Neutrophil (primary cell): Measurements from ENCODE around the gene EIF4G2.
"Not testable (repeated sequence)": the region's sequence is repeated elsewhere in the genome, so short reads cannot be mapped to it uniquely, and the experiment has no call there.

Experiments
- H3K27ac ChIP-seq: fragments of 200-600 bp; sonication (generic); 2 replicates; pipeline ENCODE4 v1.5.1; 2016; ENCODE audit warnings: mild to moderate bottlenecking, moderate library complexity
- H3K27me3 ChIP-seq: fragments of 200-600 bp; sonication (generic); 2 replicates; pipeline ENCODE4 v1.6.0; 2016; ENCODE audit warnings: mild to moderate bottlenecking
- H3K36me3 ChIP-seq: fragments of 200-600 bp; sonication (generic); 2 replicates; pipeline ENCODE4 v1.5.1; 2017
- H3K4me1 ChIP-seq, 2 experiments: fragments of 200-600 bp in 1 of 2; sonication (generic) in 1 of 2; 1 replicate in 1 of 2; 2 replicates in 1 of 2; pipeline versions ENCODE4 v1.5.1 to v1.6.1; 2013 to 2016; ENCODE audit warnings: low read depth in 1 of 2, low read length in 1 of 2, mild to moderate bottlenecking in 1 of 2, moderate library complexity in 1 of 2; ENCODE audit not compliant: control insufficient read depth in 1 of 2, insufficient read depth in 1 of 2
- H3K4me3 ChIP-seq, 2 experiments: fragments of 200-600 bp in 1 of 2; sonication (generic) in 1 of 2; 1 replicate in 1 of 2; 2 replicates in 1 of 2; pipeline ENCODE4 v1.5.1; 2013 to 2016; ENCODE audit warnings: low read depth in 1 of 2, low read length in 1 of 2, mild to moderate bottlenecking in 1 of 2, moderate library complexity in 1 of 2
- H3K9me3 ChIP-seq: fragments of 200-600 bp; sonication (generic); 2 replicates; pipeline ENCODE4 v1.5.1; 2016
- TF ChIP-seq, protein P1 (sequence below): fragments of 200-600 bp; sonication (generic); IDR thresholded peaks from 2 replicates; pipeline ENCODE4 v1.5.1; 2016; ENCODE audit warnings: antibody characterized with exemption

EIF4G2 gene

DNA sequence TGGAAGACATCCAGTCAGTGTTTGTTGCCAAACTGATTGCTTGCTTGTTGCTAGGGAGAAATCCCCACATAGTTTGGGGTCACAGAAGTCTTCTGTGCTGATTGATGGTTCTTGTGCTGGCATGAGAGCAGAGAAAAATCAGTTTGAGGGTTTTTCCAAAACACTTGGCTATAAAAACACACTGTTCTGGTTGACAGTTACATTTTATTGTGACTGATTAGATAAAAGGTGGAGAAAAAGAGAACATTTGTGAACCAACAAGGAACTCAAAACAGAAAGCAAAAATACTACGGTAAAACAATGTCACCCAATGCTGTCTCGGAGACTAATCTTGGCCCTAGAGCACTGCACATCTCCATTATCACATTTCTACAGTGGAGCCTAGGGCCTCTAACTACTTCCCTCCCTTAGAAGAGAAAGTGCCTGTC is 14.4 kb upstream of the EIF4G2 start:
- H3K4me1 ChIP-seq: peaks cover 0 to 5% of the 10 kb centered on the region in 2 experiments
- H3K9me3 ChIP-seq: no peaks in the 10 kb centered on the region
- no peak overlapping the region for H3K27ac ChIP-seq
- H3K4me3 ChIP-seq: no peak overlapping the region
- TF ChIP-seq, protein P1, sequence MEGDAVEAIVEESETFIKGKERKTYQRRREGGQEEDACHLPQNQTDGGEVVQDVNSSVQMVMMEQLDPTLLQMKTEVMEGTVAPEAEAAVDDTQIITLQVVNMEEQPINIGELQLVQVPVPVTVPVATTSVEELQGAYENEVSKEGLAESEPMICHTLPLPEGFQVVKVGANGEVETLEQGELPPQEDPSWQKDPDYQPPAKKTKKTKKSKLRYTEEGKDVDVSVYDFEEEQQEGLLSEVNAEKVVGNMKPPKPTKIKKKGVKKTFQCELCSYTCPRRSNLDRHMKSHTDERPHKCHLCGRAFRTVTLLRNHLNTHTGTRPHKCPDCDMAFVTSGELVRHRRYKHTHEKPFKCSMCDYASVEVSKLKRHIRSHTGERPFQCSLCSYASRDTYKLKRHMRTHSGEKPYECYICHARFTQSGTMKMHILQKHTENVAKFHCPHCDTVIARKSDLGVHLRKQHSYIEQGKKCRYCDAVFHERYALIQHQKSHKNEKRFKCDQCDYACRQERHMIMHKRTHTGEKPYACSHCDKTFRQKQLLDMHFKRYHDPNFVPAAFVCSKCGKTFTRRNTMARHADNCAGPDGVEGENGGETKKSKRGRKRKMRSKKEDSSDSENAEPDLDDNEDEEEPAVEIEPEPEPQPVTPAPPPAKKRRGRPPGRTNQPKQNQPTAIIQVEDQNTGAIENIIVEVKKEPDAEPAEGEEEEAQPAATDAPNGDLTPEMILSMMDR: no peak
- H3K36me3 ChIP-seq: no peaks in the 10 kb centered on the region
- no peaks in the 10 kb centered on the region for H3K27me3 ChIP-seq

DNA sequence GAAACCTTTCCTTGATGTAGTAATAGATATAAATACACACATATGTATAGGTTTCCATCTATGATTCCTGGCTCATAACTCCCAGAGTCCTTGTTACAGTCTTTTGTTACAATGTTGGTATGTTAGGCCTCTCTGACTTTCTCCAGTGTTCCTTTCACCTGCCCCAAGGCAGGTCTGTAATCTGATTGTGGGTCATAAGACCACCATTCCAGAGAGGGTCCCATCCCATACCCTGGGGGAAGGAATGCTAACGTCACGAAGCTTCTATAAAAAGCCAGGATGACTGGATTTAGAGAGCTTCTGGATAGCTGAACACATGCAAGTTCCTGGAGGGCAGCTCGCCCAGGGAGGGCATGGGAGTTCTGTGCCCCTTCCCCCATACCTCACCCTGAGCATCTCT is 13.8 kb upstream of the EIF4G2 start:
- not testable (repeated sequence) for H3K36me3 ChIP-seq, H3K27ac ChIP-seq

DNA sequence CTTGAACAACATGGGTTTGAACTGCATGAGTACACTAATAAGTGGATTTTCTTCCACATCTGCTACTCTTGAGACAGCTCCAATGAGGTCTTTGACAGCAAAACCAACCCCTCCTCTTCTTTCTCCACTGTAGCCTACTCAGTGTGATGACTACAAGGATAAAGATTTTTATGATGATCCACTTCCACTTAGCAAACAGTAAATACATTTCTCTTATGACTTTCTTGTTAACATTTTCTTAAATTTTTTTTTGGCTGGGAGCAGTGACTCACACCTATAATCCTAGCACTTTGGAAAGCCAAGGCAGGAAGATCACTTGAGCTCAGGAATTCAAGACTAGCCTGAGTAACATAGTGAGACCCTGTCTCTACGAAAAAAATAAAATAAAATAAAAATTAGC is 9.9 kb upstream of the EIF4G2 start:
- TF ChIP-seq, protein P1: no peak
- no peak overlapping the region for H3K27ac ChIP-seq

More for the DNA sequence above, 13.8 kb upstream of the EIF4G2 start:
- H3K4me1 ChIP-seq, H3K4me3 ChIP-seq, H3K9me3 ChIP-seq, H3K27me3 ChIP-seq: not testable (repeated sequence)

DNA sequence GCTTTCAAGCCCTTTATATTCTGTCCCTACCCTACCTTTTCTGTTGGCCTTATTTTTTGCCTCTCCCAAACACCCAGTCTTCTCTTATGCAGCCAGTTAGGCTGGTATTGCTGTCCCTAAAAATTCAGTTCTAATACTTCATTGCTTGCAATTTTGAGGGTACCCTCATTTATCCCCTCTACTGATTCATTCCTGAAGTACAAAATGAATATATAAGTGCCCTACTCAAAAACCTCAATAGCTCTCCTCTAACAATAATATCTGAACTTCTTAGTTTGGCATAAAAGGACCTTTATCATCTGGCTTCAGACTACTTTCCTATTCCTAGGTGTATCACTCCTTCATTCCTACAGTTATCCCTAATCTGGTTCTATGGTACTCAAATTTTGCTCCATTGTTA is 5.2 kb upstream of the EIF4G2 start:
- Histone ChIP-seq H3K27ac (no peak overlapping the region), H3K4me3 (no peak overlapping the region), H3K36me3 (no peaks in the 10 kb centered on the region), H3K27me3 (no peaks in the 10 kb centered on the region), H3K4me1 (peaks cover 11 to 13% of the 10 kb centered on the region in 2 experiments), H3K9me3 (no peaks in the 10 kb centered on the region)
- TF ChIP-seq, protein P1: no peak

More for the DNA sequence above, 9.9 kb upstream of the EIF4G2 start:
- no peak overlapping the region for H3K4me3 ChIP-seq
- no peaks in the 10 kb centered on the region for H3K36me3 ChIP-seq
- no peaks in the 10 kb centered on the region for H3K4me1 ChIP-seq
- H3K27me3 ChIP-seq: no peaks in the 10 kb centered on the region
- no peaks in the 10 kb centered on the region for H3K9me3 ChIP-seq

DNA sequence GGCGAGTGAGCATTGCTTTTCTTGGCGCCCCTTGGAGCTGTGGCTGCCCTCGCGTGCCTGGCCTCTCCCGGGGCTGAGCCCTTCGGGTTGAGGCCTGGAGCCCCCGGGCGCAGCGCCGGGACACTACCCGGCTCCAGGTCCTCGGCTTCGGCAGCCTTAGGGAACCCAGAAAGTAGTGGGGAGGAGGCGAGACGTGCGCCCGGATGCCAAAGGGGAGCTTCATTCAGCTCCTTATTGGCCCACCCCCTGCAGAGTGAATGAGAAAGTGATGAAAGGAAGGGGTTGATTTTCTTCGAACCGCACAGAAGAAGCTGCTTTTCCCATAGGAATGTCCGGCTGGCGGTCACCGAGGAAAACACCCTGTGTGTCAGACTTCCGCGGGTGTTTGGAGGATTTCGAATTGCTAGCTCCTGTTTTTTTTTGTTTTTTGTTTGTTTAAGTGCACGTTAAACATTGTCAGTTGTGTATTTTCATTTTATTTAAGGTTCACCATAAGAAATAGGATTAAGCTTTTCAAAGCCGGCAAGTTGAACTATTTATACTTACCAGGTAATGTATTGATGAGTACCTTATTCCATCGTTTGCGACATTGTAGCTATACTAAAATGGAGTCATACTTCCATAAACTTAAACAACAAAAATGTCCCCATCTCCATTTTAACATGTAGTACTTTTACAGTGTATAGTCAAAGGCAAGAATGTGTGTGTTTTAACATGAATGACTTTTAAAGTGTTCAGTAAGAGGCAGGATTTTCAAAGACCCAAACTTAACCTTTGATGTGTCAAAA is 841 bp upstream of the EIF4G2 start:
- peaks cover 25% of the 10 kb centered on the region for H3K36me3 ChIP-seq
- peaks cover 37 to 41% of the 10 kb centered on the region in 2 experiments for H3K4me1 ChIP-seq
- TF ChIP-seq, protein P1: no peak
- H3K27ac ChIP-seq: peak overlapping the region; percentile 95
- H3K9me3 ChIP-seq: no peaks in the 10 kb centered on the region
- H3K4me3 ChIP-seq: peak overlapping the region; percentile 93 to 96
- H3K27me3 ChIP-seq: no peaks in the 10 kb centered on the region

DNA sequence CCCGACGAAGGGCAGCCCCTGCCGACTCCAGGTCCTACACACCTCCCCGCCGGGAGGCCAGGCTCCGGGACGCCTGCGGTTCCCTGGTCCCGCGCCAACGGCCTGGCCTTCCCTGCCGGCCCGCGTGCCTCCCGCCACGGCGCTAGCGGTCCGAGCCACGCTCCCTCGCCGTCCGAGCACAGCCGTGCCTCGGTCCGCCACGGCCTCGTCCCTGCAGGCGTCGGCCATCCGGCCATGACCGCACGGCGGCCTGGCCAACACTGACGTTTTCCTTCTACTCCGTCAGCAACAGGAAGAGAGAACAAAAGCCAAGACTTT is 532 bp downstream of the EIF4G2 start:
- peaks cover 39% of the 10 kb centered on the region for H3K36me3 ChIP-seq
- peaks cover 40 to 41% of the 10 kb centered on the region in 2 experiments for H3K4me1 ChIP-seq
- TF ChIP-seq, protein P1: no peak

More for the DNA sequence above, 532 bp downstream of the EIF4G2 start:
- H3K27me3 ChIP-seq: no peaks in the 10 kb centered on the region
- peak overlapping the region; percentile 95 for H3K27ac ChIP-seq
- peak overlapping the region; percentile 93 to 96 for H3K4me3 ChIP-seq
- H3K9me3 ChIP-seq: no peaks in the 10 kb centered on the region
